HG03457 (cell line): ENCODE data around the gene AADACL4.
"Not testable (repeated sequence)": the region's sequence is repeated elsewhere in the genome, so short reads cannot be mapped to it uniquely, and the experiment has no call there.

Experiments used
- ATAC-seq: cut with Tn5 transposase; IDR thresholded peaks from one replicate; pipeline ENCODE4 v1.9.1; 2021; ENCODE audit warnings: moderate number of reproducible peaks; ENCODE audit not compliant: unreplicated experiment

Gene AADACL4

GRCh38 chr1:12629511-12629956 is 14.4 kb upstream of the AADACL4 start:
- ATAC-seq, result no peak

- ATAC-seq, result no peak
Observed at GRCh38 chr1:12629985-12630760, 13.7 kb upstream of the AADACL4 start.

- no peak for ATAC-seq
Observed at GRCh38 chr1:12630946-12631530, 12.8 kb upstream of the AADACL4 start.

GRCh38 chr1:12631571-12631970 is 12.3 kb upstream of the AADACL4 start:
- ATAC-seq, result no peak

GRCh38 chr1:12634156-12634555 is 9.7 kb upstream of the AADACL4 start:
- no peak for ATAC-seq

- ATAC-seq, result no peak
Observed at GRCh38 chr1:12634696-12635202, 9.1 kb upstream of the AADACL4 start.

- ATAC-seq, result no peak
Observed at GRCh38 chr1:12636098-12636950, 7.6 kb upstream of the AADACL4 start.

- no peak for ATAC-seq
Observed at GRCh38 chr1:12637693-12638092, 6.2 kb upstream of the AADACL4 start.

- no peak for ATAC-seq
Observed at GRCh38 chr1:12640237-12640957, 3.5 kb upstream of the AADACL4 start.

GRCh38 chr1:12640958-12641272 is 3.0 kb upstream of the AADACL4 start:
- ATAC-seq, result no peak

- no peak for ATAC-seq
Observed at GRCh38 chr1:12643079-12643478, 806 bp upstream of the AADACL4 start.

- no peak for ATAC-seq
Observed at GRCh38 chr1:12644237-12644636, 352 bp downstream of the AADACL4 start.

GRCh38 chr1:12644829-12645228 is 944 bp downstream of the AADACL4 start:
- no peak for ATAC-seq

- not testable (repeated sequence) for ATAC-seq
Observed at GRCh38 chr1:12645401-12645800, 1.5 kb downstream of the AADACL4 start.

- ATAC-seq, result no peak
Observed at GRCh38 chr1:12648741-12649140, 4.9 kb downstream of the AADACL4 start.

GRCh38 chr1:12649971-12650421 is 6.1 kb downstream of the AADACL4 start:
- no peak for ATAC-seq

- ATAC-seq, result no peak
Observed at GRCh38 chr1:12654004-12654567, 10.2 kb downstream of the AADACL4 start.

GRCh38 chr1:12654657-12655056 is 10.8 kb downstream of the AADACL4 start:
- no peak for ATAC-seq

GRCh38 chr1:12656575-12656974 is 12.7 kb downstream of the AADACL4 start:
- ATAC-seq, result no peak

GRCh38 chr1:12657060-12657884 is 13.4 kb downstream of the AADACL4 start:
- no peak for ATAC-seq
